Endothelial cell of umbilical vein (primary cell): ENCODE data around the gene NMNAT3. TPM values are rescaled to one million over a fixed set of nuclear protein-coding genes. Genes with fewer than 3 reads are reported as not detected.

Source experiments
- BruUV-seq: library from RNA; stranded (reverse); fragments of 400-500 nt; replicated peaks from 2 replicates; lab custom pipeline; 2021; lab: Mats Ljungman, UMichigan
- CTCF ChIA-PET: fragments of 300-600, 350-600 bp; sonication (Branson Sonifier 250); formaldehyde crosslinking; loops from one replicate; lab custom pipeline; 2021; ENCODE audit warnings: antibody characterized with exemption, inconsistent platforms; lab: Charles Lee
- POLR2A ChIA-PET: fragments of 300-600, 350-600 bp; sonication (Branson Sonifier 250); formaldehyde crosslinking; loops from one replicate; lab custom pipeline; 2021; ENCODE audit warnings: antibody characterized with exemption, inconsistent platforms; lab: Charles Lee
- DNase-seq: peaks from one replicate; pipeline ENCODE4 v3.0.0-alpha.2; 2011; ENCODE audit warnings: low read depth, low spot score
- FAIRE-seq: peaks from 2 replicates; lab custom pipeline; 2011; peaks lifted over from hg19 to GRCh38; lab: Jason Lieb, UNC
- H2AFZ ChIP-seq: 2 replicates; pipeline ENCODE4 v1.6.0; 2012; ENCODE audit warnings: low read depth, low read length, control low read depth, inconsistent platforms
- H3K27ac ChIP-seq: 2 replicates; pipeline ENCODE4 v1.5.1; 2011; ENCODE audit warnings: low read depth, mild to moderate bottlenecking, control low read depth, low read length, moderate library complexity; ENCODE audit not compliant: insufficient read depth
- H3K27me3 ChIP-seq, 2 experiments: 2 replicates each; pipeline versions ENCODE4 v1.6.0 to v1.6.1; 2011; ENCODE audit warnings: low read length in 2 of 2, mixed read lengths in 1 of 2; ENCODE audit not compliant: control insufficient read depth in 2 of 2, insufficient read depth in 2 of 2
- H3K36me3 ChIP-seq, 2 experiments: 2 replicates in 1 of 2; 3 replicates in 1 of 2; pipeline ENCODE4 v1.5.1; 2011; ENCODE audit warnings: low read length in 2 of 2, mild to moderate bottlenecking in 1 of 2, moderate library complexity in 1 of 2; ENCODE audit not compliant: control insufficient read depth in 2 of 2, insufficient read depth in 2 of 2; ENCODE audit errors: extremely low read depth in 1 of 2
- H3K4me1 ChIP-seq: 3 replicates; pipeline ENCODE4 v1.5.1; 2011; ENCODE audit warnings: mild to moderate bottlenecking, low read length; ENCODE audit not compliant: control insufficient read depth, insufficient read depth; ENCODE audit errors: extremely low read depth
- H3K4me2 ChIP-seq: 2 replicates; pipeline ENCODE4 v1.6.1; 2011; ENCODE audit warnings: low read length, control low read depth, mixed read lengths; ENCODE audit not compliant: insufficient read depth
- H3K4me3 ChIP-seq, 3 experiments: fragments of 200-600 bp in 1 of 3; sonication (generic), shearing (Covaris generic) in 1 of 3; replicated peaks in 1 of 3; 2 replicates each; pipeline ENCODE4 v1.5.1; 2011 to 2016; ENCODE audit warnings: control low read depth in 3 of 3, low read length in 3 of 3, mild to moderate bottlenecking in 2 of 3, inconsistent platforms in 1 of 3, low read depth in 1 of 3, moderate library complexity in 1 of 3; ENCODE audit not compliant: insufficient read depth in 1 of 3
- H3K79me2 ChIP-seq: 2 replicates; pipeline ENCODE4 v1.6.0; 2012; ENCODE audit warnings: low read length, inconsistent platforms; ENCODE audit not compliant: control insufficient read depth, insufficient read depth
- H3K9ac ChIP-seq: replicated peaks from 2 replicates; pipeline ENCODE3; 2011; ENCODE audit warnings: low read length, control low read depth; ENCODE audit not compliant: insufficient read depth; ENCODE audit errors: extremely low read depth
- H3K9me1 ChIP-seq: replicated peaks from 3 replicates; pipeline ENCODE4 v1.6.0; 2011; ENCODE audit warnings: mild to moderate bottlenecking, low read length; ENCODE audit not compliant: control insufficient read depth, insufficient read depth; ENCODE audit errors: extremely low read depth
- H3K9me3 ChIP-seq: replicated peaks from 2 replicates; pipeline ENCODE4 v1.5.1; 2012; ENCODE audit warnings: low read length, inconsistent platforms; ENCODE audit not compliant: control insufficient read depth, insufficient read depth
- H4K20me1 ChIP-seq: replicated peaks from 2 replicates; pipeline ENCODE3; 2011; ENCODE audit warnings: mild to moderate bottlenecking, low read length; ENCODE audit not compliant: control insufficient read depth, insufficient read depth; ENCODE audit errors: extremely low read depth
- CTCF ChIP-seq, 2 donors: IDR thresholded peaks; 1 replicate in 1 of 2; 2 replicates in 1 of 2; pipeline ENCODE4 v1.5.1; 2011; ENCODE audit warnings: low read length in 2 of 2, mild to moderate bottlenecking in 2 of 2, moderate library complexity in 2 of 2, control low read depth in 1 of 2, inconsistent platforms in 1 of 2, low read depth in 1 of 2; ENCODE audit not compliant: insufficient read depth in 1 of 2; ENCODE audit errors: extremely low read depth in 1 of 2
- EZH2 ChIP-seq: IDR thresholded peaks from 2 replicates; pipeline ENCODE4 v1.6.1; 2012; ENCODE audit warnings: borderline replicate concordance, low read depth, mild to moderate bottlenecking, moderate library complexity, low read length, inconsistent platforms; ENCODE audit not compliant: severe bottlenecking
- FOS ChIP-seq: IDR thresholded peaks from 2 replicates; pipeline ENCODE4 v1.6.1; 2011; ENCODE audit warnings: mild to moderate bottlenecking, low read length, moderate library complexity, borderline replicate concordance; ENCODE audit not compliant: insufficient read depth
- GATA2 ChIP-seq: IDR thresholded peaks from 2 replicates; pipeline ENCODE4 v1.7.0; 2011; ENCODE audit warnings: low read depth, mild to moderate bottlenecking, moderate library complexity, mixed read lengths, low read length; ENCODE audit not compliant: insufficient read length, insufficient read depth
- JUN ChIP-seq: IDR thresholded peaks from 2 replicates; pipeline ENCODE4 v1.6.1; 2011; ENCODE audit warnings: borderline replicate concordance, low read depth; ENCODE audit not compliant: insufficient read length, insufficient read depth
- MYC ChIP-seq: IDR thresholded peaks from one replicate; pipeline ENCODE4 v1.6.1; 2011; ENCODE audit warnings: mild to moderate bottlenecking, low read depth, low read length
- POLR2A ChIP-seq: IDR thresholded peaks from 2 replicates; pipeline ENCODE4 v1.6.1; 2012; ENCODE audit warnings: low read depth, mild to moderate bottlenecking, control low read depth, low read length
- POLR2AphosphoS5 ChIP-seq: IDR thresholded peaks from 2 replicates; pipeline ENCODE4 v1.6.1; 2012; ENCODE audit warnings: low read depth, mild to moderate bottlenecking, control low read depth, low read length, moderate library complexity; ENCODE audit not compliant: insufficient read depth
- dilution Hi-C: fragments of 300-500 bp; cut with MboI; formaldehyde crosslinking; loops from one replicate; pipeline ENCODE4 v1.15.0; 2019; ENCODE audit warnings: low sequenced_read_pairs; ENCODE audit not compliant: extremely low pct_ligation_motif_present
- intact Hi-C: fragments of 100-400 bp; cut with micrococcal nuclease; formaldehyde crosslinking; loops from one replicate; pipeline ENCODE4 v1.10.0; 2022
- polyA plus RNA-seq, 4 experiments: library from polyadenylated mRNA; depleted of rRNA in 3 of 4; stranded (reverse) in 3 of 4; unstranded in 1 of 4; fragments of >200 nt; gene quantifications; 2 replicates each; pipeline versions ENCODE4 v1.2.1 to v1.2.3, GENCODE V29; 2011 to 2012; ENCODE audit warnings: missing spikeins in 1 of 4
- total RNA-seq: library from RNA; stranded (reverse); gene quantifications from 2 replicates; pipeline ENCODE4 v1.2.3, GENCODE V29; 2021
- TF ChIP-seq, protein P1 (sequence below): IDR thresholded peaks from 2 replicates; pipeline ENCODE4 v1.6.1; 2011; ENCODE audit not compliant: insufficient read depth, insufficient read length

The NMNAT3 gene
- total and polyA plus RNA-seq, 2 donors (not counting 3 experiments of a cell fraction or from before 2014, with no cell fraction given): 0.59 to 0.60 TPM

DNA sequence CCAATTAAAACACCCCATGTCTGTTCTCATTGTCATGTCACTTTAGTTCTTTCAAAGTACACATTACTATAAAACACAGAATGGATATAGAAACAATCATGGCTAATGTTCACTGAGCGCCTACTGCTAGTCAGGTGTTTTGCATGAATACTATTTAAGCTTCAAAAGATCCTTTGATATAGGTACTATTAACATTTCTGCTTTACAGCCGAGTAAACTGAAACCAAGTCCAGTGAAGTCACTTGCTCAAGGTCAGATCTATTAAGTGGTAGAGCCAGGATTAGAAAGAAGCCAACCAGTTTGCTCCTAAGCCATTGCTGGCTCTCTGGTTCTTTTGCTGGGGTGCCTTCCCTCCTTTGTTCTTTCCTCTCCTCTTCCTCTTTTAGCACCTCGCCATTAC is 32.4 kb upstream of the NMNAT3 start:
- H3K79me2 ChIP-seq: no peaks in the 10 kb centered on the region
- H3K27ac ChIP-seq: no peak overlapping the region
- no peak overlapping the region for H3K4me3 ChIP-seq
- H3K9me3 ChIP-seq: no peaks in the 10 kb centered on the region
- no peak for FAIRE-seq
- no peaks in the 10 kb centered on the region for H3K36me3 ChIP-seq
- no peaks in the 10 kb centered on the region for H3K27me3 ChIP-seq
- H3K4me2 ChIP-seq: no peak overlapping the region
- no peak overlapping the region for H3K9ac ChIP-seq
- no peak overlapping the region for H2AFZ ChIP-seq
- POLR2A ChIA-PET: no interaction called here
- intact Hi-C loops: no loop called here
- no peaks in the 10 kb centered on the region for H3K4me1 ChIP-seq
- BruUV-seq: no TSS peak
- no peak for TF ChIP-seq POLR2AphosphoS5
- TF ChIP-seq FOS: no peak
- no peak for TF ChIP-seq POLR2A
- TF ChIP-seq CTCF (IDR thresholded peaks at IDR 0.05; ENCODE audit: extremely low read depth in 1 of 2, insufficient read depth in 1 of 2, low read depth in 1 of 2, low read length in 2 of 2): no peak
- no peak for TF ChIP-seq MYC
- TF ChIP-seq EZH2: no peak
- TF ChIP-seq GATA2: no peak
- no peaks in the 10 kb centered on the region for H4K20me1 ChIP-seq
- no peak for DNase-seq
- CTCF ChIA-PET: no interaction called here
- dilution Hi-C loops: no loop called here
- H3K9me1 ChIP-seq: no peaks in the 10 kb centered on the region

DNA sequence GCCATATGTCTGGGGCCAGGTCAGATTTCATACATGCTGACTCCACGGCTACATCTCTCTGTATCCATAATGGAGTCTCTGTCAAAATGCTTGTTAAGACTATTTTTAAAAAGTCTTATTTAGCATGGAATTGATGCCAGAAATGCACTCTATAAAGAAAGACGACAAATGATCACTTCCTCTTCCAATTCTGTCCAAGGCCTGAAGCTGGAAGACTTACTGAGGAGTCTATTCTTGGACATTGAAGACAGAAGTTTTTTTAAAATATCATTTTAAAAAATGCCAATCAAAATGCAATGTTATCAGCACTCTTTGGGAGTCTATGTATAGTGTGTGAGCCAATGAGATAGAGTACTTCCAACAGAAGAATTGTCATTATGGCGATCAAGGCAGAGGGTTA is 27.9 kb upstream of the NMNAT3 start:
- Histone ChIP-seq H3K36me3 (no peaks in the 10 kb centered on the region), H2AFZ (no peak overlapping the region), H3K79me2 (no peaks in the 10 kb centered on the region), H3K9me1 (no peaks in the 10 kb centered on the region), H3K4me2 (no peak overlapping the region), H4K20me1 (no peaks in the 10 kb centered on the region), H3K4me3 (no peak overlapping the region), H3K9ac (no peak overlapping the region), H3K27me3 (no peaks in the 10 kb centered on the region), H3K27ac (no peak overlapping the region), H3K4me1 (no peaks in the 10 kb centered on the region), H3K9me3 (no peaks in the 10 kb centered on the region)
- CTCF ChIA-PET: no interaction called here
- FAIRE-seq (no peak), DNase-seq (no peak)
- dilution Hi-C loops (no loop called here), intact Hi-C loops (no loop called here)
- no TSS peak for BruUV-seq
- TF ChIP-seq MYC (no peak), EZH2 (no peak), JUN (no peak), POLR2AphosphoS5 (no peak), POLR2A (no peak)
- TF ChIP-seq, protein P1, sequence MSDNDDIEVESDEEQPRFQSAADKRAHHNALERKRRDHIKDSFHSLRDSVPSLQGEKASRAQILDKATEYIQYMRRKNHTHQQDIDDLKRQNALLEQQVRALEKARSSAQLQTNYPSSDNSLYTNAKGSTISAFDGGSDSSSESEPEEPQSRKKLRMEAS: no peak
- POLR2A ChIA-PET: no interaction called here
